Erythroblast (primary cell): ENCODE measurements around the gene DYNLL1.

Source experiments
- GATA1 ChIP-seq: IDR thresholded peaks from 2 replicates; pipeline ENCODE4 v1.6.1; 2011; ENCODE audit warnings: low read depth, mild to moderate bottlenecking, control low read depth, low read length, moderate library complexity
- POLR2A ChIP-seq: IDR thresholded peaks from 2 replicates; pipeline ENCODE4 v1.6.1; 2011; ENCODE audit warnings: mild to moderate bottlenecking, low read length

DNA sequence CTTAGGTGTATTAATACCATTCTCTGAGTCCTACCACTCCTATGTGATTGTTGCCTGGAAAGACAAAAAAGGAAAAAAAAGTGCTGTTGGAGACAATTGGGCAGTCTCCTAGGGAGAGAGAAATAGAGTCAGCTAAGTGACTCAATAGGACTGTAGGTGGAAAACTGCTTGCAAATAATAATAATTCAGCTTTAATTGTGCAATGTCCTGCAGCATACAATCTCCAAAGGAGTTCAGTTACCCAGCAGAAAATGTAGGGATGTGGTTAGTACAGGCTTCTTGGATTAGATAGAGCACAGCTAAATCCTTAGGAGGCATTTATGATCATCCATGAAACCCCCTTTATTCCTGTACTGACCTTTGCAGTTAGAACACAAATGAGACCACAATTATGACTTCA, 23.4 kb upstream of the DYNLL1 start:
- no peak for TF ChIP-seq POLR2A
- no peak for TF ChIP-seq GATA1
